ENCODE results near the gene YY1.

YY1 gene

GRCh38 chr14:100221533-100222223, 17.3 kb upstream of the YY1 start:
- H3K27me3 ChIP-seq, result no peaks in the 10 kb centered on the region
- H3K4me1 ChIP-seq, result peaks cover 5% of the 10 kb centered on the region
- no peak for DNase-seq
- no peak overlapping the region for H3K4me3 ChIP-seq (ENCODE audit: low read depth, low read length)
- no peaks in the 10 kb centered on the region for H3K36me3 ChIP-seq
- H3K9me3 ChIP-seq, result no peaks in the 10 kb centered on the region
- no peak for TF ChIP-seq CTCF (IDR thresholded peaks at IDR 0.05; ENCODE audit: low read depth, low read length)

- no peaks in the 10 kb centered on the region for H3K36me3 ChIP-seq
- peaks cover 5% of the 10 kb centered on the region for H3K4me1 ChIP-seq
- H3K4me3 ChIP-seq (ENCODE audit: low read depth, low read length), result no peak overlapping the region
- no peak for TF ChIP-seq CTCF (IDR thresholded peaks at IDR 0.05; ENCODE audit: low read depth, low read length)
- DNase-seq, result no peak
- H3K9me3 ChIP-seq, result no peaks in the 10 kb centered on the region
- no peaks in the 10 kb centered on the region for H3K27me3 ChIP-seq
Observed at GRCh38 chr14:100222224-100223093, 16.5 kb upstream of the YY1 start.

GRCh38 chr14:100223332-100224201, 15.4 kb upstream of the YY1 start:
- Histone ChIP-seq H3K36me3 (peaks cover 4% of the 10 kb centered on the region), H3K4me3 (ENCODE audit: low read depth, low read length) (no peak overlapping the region), H3K4me1 (peaks cover 5% of the 10 kb centered on the region), H3K9me3 (no peaks in the 10 kb centered on the region), H3K27me3 (no peaks in the 10 kb centered on the region)
- DNase-seq, result no peak
- TF ChIP-seq CTCF (IDR thresholded peaks at IDR 0.05; ENCODE audit: low read depth, low read length), result no peak

- DNase-seq, result no peak
- no peak overlapping the region for H3K4me3 ChIP-seq (ENCODE audit: low read depth, low read length)
- peaks cover 5% of the 10 kb centered on the region for H3K4me1 ChIP-seq
- no peak for TF ChIP-seq CTCF (IDR thresholded peaks at IDR 0.05; ENCODE audit: low read depth, low read length)
- H3K36me3 ChIP-seq, result peaks cover 5% of the 10 kb centered on the region
- H3K27me3 ChIP-seq, result no peaks in the 10 kb centered on the region
- H3K9me3 ChIP-seq, result no peaks in the 10 kb centered on the region
Observed at GRCh38 chr14:100224229-100224866, 14.6 kb upstream of the YY1 start.

GRCh38 chr14:100225169-100225568, 13.8 kb upstream of the YY1 start:
- Histone ChIP-seq H3K27me3 (no peaks in the 10 kb centered on the region), H3K36me3 (peaks cover 5% of the 10 kb centered on the region), H3K9me3 (no peaks in the 10 kb centered on the region), H3K4me3 (ENCODE audit: low read depth, low read length) (no peak overlapping the region), H3K4me1 (peaks cover 5% of the 10 kb centered on the region)
- no peak for DNase-seq
- TF ChIP-seq CTCF (IDR thresholded peaks at IDR 0.05; ENCODE audit: low read depth, low read length), result no peak

All from BE2C (cell line).